ENCODE results near the gene NCAPG. TPM values are rescaled to one million over a fixed set of nuclear protein-coding genes. Genes with fewer than 3 reads are reported as not detected.

Gene NCAPG
- total and polyA plus RNA-seq, 4 donors = 0.08 to 45.2 (median 0.91) TPM

GRCh38 chr4:17787315-17787714 is 23.5 kb upstream of the NCAPG start (continued):
- TF ChIP-seq EGR1 (IDR thresholded peaks at IDR 0.05; ENCODE audit: low read depth in 2 of 2) = no peak

GRCh38 chr4:17788956-17789355 is 21.8 kb upstream of the NCAPG start:
- DNase-seq (ENCODE audit: low spot score) = no peak
- H3K9me3 ChIP-seq (ENCODE audit: control insufficient read depth in 4 of 4, low read length in 3 of 4) = no peaks in the 10 kb centered on the region
- no peak overlapping the region for H3K4me3 ChIP-seq (ENCODE audit: low read depth in 1 of 3, low read length in 3 of 3)
- no peak overlapping the region for H3K9ac ChIP-seq (ENCODE audit: low read depth in 1 of 2, low read length in 2 of 2)
- peaks cover 0 to 4% (median 0%) of the 10 kb centered on the region in 4 donors for H3K36me3 ChIP-seq (ENCODE audit: control insufficient read depth in 4 of 4, insufficient read depth in 3 of 4, low read depth in 1 of 4, low read length in 3 of 4)
- TF ChIP-seq FOXA1 (IDR thresholded peaks at IDR 0.05) = no peak
- no peak for TF ChIP-seq EGR1 (IDR thresholded peaks at IDR 0.05; ENCODE audit: low read depth in 2 of 2)
- no peak for TF ChIP-seq NR2F2 (IDR thresholded peaks at IDR 0.05)
- TF ChIP-seq TAF1 (conservative IDR thresholded peaks at IDR 0.05) = no peak
- no peak for TF ChIP-seq MAX (IDR thresholded peaks at IDR 0.05)
- no peak for TF ChIP-seq ZBTB33 (IDR thresholded peaks at IDR 0.05)
- no peak for TF ChIP-seq HNF4A (conservative IDR thresholded peaks at IDR 0.05)
- TF ChIP-seq SP1 (IDR thresholded peaks at IDR 0.05) = no peak
- TF ChIP-seq CTCF (IDR thresholded peaks at IDR 0.05; ENCODE audit: low read depth, low read length, missing input control) = no peak
- TF ChIP-seq HNF4G (IDR thresholded peaks at IDR 0.05) = no peak
- no peak for TF ChIP-seq FOXA2 (IDR thresholded peaks at IDR 0.05)
- no peak for TF ChIP-seq RAD21 (IDR thresholded peaks at IDR 0.05)
- no peaks in the 10 kb centered on the region for H3K4me1 ChIP-seq (ENCODE audit: control insufficient read depth in 4 of 4, insufficient read depth in 4 of 4, low read length in 3 of 4)
- H3K27ac ChIP-seq (ENCODE audit: low read depth in 1 of 2, low read length in 2 of 2) = no peak overlapping the region
- H3K27me3 ChIP-seq (ENCODE audit: control insufficient read depth in 4 of 4, insufficient read depth in 4 of 4, low read length in 3 of 4) = no peaks in the 10 kb centered on the region

GRCh38 chr4:17794730-17795129 is 16.0 kb upstream of the NCAPG start:
- 78% methylated on average over 1 of the region's 1 CpG for WGBS
- Histone ChIP-seq H3K4me3 (ENCODE audit: low read depth in 1 of 3, low read length in 3 of 3) (no peak overlapping the region), H3K9me3 (ENCODE audit: control insufficient read depth in 4 of 4, low read length in 3 of 4) (no peaks in the 10 kb centered on the region), H3K4me1 (ENCODE audit: control insufficient read depth in 4 of 4, insufficient read depth in 4 of 4, low read length in 3 of 4) (no peaks in the 10 kb centered on the region), H3K9ac (ENCODE audit: low read depth in 1 of 2, low read length in 2 of 2) (no peak overlapping the region), H3K27me3 (ENCODE audit: control insufficient read depth in 4 of 4, insufficient read depth in 4 of 4, low read length in 3 of 4) (no peaks in the 10 kb centered on the region), H3K27ac (ENCODE audit: low read depth in 1 of 2, low read length in 2 of 2) (no peak overlapping the region), H3K36me3 (ENCODE audit: control insufficient read depth in 4 of 4, insufficient read depth in 3 of 4, low read depth in 1 of 4, low read length in 3 of 4) (peaks cover 0 to 4% (median 2%) of the 10 kb centered on the region in 4 donors)
- DNase-seq (ENCODE audit: low spot score) = no peak
- TF ChIP-seq REST (IDR thresholded peaks at IDR 0.05) = no peak
- no peak for TF ChIP-seq RXRA (IDR thresholded peaks at IDR 0.05)
- TF ChIP-seq ZBTB33 (IDR thresholded peaks at IDR 0.05) = no peak
- no peak for TF ChIP-seq TAF1 (conservative IDR thresholded peaks at IDR 0.05)
- TF ChIP-seq RAD21 (IDR thresholded peaks at IDR 0.05) = no peak
- no peak for TF ChIP-seq FOXA2 (IDR thresholded peaks at IDR 0.05)

Measured in liver (tissue), 9 donors.